H1 (cell line): Measurements from ENCODE around the gene MRPL34. TPM values are rescaled to one million over a fixed set of nuclear protein-coding genes. Genes with fewer than 3 reads are reported as not detected.

ENCODE experiments used
- CBX8 ChIP-seq: fragments of 300-800, 300-1000 bp; sonication (generic); IDR thresholded peaks from 2 replicates; pipeline ENCODE4 v1.7.1; 2016; ENCODE audit warnings: low read depth, low read length, borderline replicate concordance
- POLR2A ChIP-seq, 2 experiments: IDR thresholded peaks; 1 replicate in 1 of 2; 2 replicates in 1 of 2; pipeline ENCODE4 v1.6.1; 2011; ENCODE audit warnings: low read depth in 2 of 2, low read length in 2 of 2, mild to moderate bottlenecking in 2 of 2; ENCODE audit errors: control extremely low read depth in 1 of 2
- SRF ChIP-seq: IDR thresholded peaks from 2 replicates; pipeline ENCODE4 v1.6.1; 2011; ENCODE audit warnings: mild to moderate bottlenecking, low read depth, low read length, moderate library complexity
- SUZ12 ChIP-seq: fragments of 200-600 bp; sonication (generic); IDR thresholded peaks from 2 replicates; pipeline ENCODE4 v1.6.1; 2012; ENCODE audit warnings: mild to moderate bottlenecking, inconsistent platforms, low read length, moderate library complexity, mixed read lengths
- polyA plus RNA-seq, 7 experiments: library from polyadenylated mRNA; depleted of rRNA in 3 of 7; stranded (reverse) in 5 of 7; unstranded in 2 of 7; fragments of >200 nt in 5 of 7; fragments of 200-250 nt in 2 of 7; gene quantifications; 1 replicate in 5 of 7; 2 replicates in 1 of 7; 4 replicates in 1 of 7; pipeline versions ENCODE4 v1.2.1 to v1.2.3, GENCODE V29; 2011 to 2013; ENCODE audit warnings: missing spikeins in 2 of 7, mixed read lengths in 2 of 7
- total RNA-seq: library from RNA; stranded (reverse); fragmentation: NEBNext Ultra II Directional; extraction: Animal tissue kit (Norgen Biotek cat#: 25700); gene quantifications from 2 replicates; pipeline ENCODE4 v1.2.1, GENCODE V29; 2021

Gene MRPL34
- total and polyA plus RNA-seq, 2 of the 8 experiments (the other 6 are each of a cell fraction or from before 2014, with no cell fraction given): 91.9 to 99.6 TPM

DNA sequence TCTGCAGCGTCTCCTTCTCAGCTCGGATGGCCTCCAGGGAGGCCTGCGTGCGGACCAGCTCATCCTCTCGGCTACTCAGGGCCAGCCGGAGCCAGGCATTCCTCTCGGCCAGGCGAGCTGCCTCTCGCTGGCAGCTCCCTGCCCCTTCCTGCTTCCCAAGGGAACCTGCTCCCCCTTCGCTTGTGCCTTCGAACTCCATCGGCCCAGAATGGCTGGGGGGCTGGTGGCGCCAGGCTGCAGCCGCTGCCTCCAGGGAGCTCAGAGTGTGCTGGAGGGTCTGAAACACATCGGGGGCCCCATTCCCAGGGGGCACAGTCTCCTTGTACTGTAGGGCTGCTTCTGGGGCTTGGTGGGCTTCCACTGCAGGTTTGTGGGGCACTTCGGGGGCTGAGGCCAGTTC lies 43.1 kb upstream of the MRPL34 start (continued):
- TF ChIP-seq SRF (no peak), CBX8 (no peak), SUZ12 (no peak), POLR2A (IDR thresholded peaks at IDR 0.05; ENCODE audit: control extremely low read depth in 1 of 2, low read depth in 2 of 2, low read length in 2 of 2) (no peak)
